ENCODE data around the gene SDK1.

SDK1 gene

DNA sequence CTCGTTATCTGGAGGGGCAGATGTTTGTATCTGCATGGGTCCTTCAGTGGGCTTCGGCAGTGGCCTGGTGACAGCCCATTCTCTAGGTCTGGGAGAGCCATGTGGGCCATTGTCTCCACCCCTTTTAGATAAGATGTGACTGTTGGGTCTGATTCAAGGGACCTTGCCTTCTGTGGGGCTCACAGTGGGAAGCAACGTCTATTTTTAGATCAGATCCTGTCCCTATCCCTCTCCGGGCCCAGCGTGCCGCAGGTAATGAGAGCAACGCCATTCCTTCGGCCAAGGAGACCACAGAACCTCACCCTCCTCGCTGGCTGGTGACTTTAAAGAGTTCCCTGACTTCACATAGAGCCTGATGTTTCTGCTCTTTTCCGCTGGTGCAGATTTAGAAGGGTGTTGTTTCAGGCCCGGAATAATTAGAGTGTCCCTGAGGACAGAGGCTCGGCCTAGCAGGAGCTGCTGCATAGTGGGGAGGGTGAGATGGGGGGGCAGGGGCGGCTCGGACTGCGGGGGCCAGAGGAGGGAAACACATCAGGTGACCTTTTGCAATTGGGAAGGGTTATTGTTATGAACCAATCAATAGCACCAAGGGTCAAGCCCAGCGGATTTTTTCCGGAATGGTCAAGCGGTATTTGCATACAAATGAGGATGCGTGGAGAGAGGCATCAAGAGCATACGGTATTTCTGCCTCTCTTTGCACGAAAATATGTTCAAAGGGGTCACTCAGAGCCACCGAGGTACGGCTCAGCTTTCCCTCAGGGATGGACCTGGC, 878.0 kb downstream of the SDK1 start:
- Histone ChIP-seq H3K4me1 (ENCODE audit: control insufficient read depth, low read length) (no peaks in the 10 kb centered on the region), H3F3A (ENCODE audit: control insufficient read depth, insufficient read depth) (no peaks in the 10 kb centered on the region), H3K4me3 (ENCODE audit: low read length) (no peak overlapping the region), H4K20me1 (ENCODE audit: control insufficient read depth, insufficient read depth, low read depth, low read length) (no peaks in the 10 kb centered on the region), H3K4me2 (ENCODE audit: low read length) (no peak overlapping the region), H3K27me3 (ENCODE audit: control insufficient read depth, low read length) (no peaks in the 10 kb centered on the region), H3K9me2 (replicated peaks; ENCODE audit: control insufficient read depth, low read length) (no peaks in the 10 kb centered on the region), H3K27ac (ENCODE audit: low read depth, low read length) (no peak overlapping the region), H3K79me2 (ENCODE audit: control insufficient read depth, low read length) (no peaks in the 10 kb centered on the region), H3K36me3 (ENCODE audit: control insufficient read depth, low read length) (no peaks in the 10 kb centered on the region), H3K9me3 (ENCODE audit: control insufficient read depth, insufficient read depth, low read length) (peaks cover 67% of the 10 kb centered on the region; the same call in 1 of the 2 replicates)
- no peak for TF ChIP-seq EZH2phosphoT487 (IDR thresholded peaks at IDR 0.05; ENCODE audit: borderline replicate concordance, low read length)
- no peak for TF ChIP-seq CTCF (IDR thresholded peaks at IDR 0.05; ENCODE audit: low read depth, low read length, poor library complexity, severe bottlenecking)

- Histone ChIP-seq H3K79me2 (ENCODE audit: control insufficient read depth, low read length) (no peaks in the 10 kb centered on the region), H3K27ac (ENCODE audit: low read depth, low read length) (no peak overlapping the region), H3K9me3 (ENCODE audit: control insufficient read depth, insufficient read depth, low read length) (peaks cover 67% of the 10 kb centered on the region; the same call in 1 of the 2 replicates), H3K27me3 (ENCODE audit: control insufficient read depth, low read length) (no peaks in the 10 kb centered on the region), H3K4me1 (ENCODE audit: control insufficient read depth, low read length) (no peaks in the 10 kb centered on the region), H4K20me1 (ENCODE audit: control insufficient read depth, insufficient read depth, low read depth, low read length) (no peaks in the 10 kb centered on the region), H3K9me2 (replicated peaks; ENCODE audit: control insufficient read depth, low read length) (no peaks in the 10 kb centered on the region), H3K36me3 (ENCODE audit: control insufficient read depth, low read length) (no peaks in the 10 kb centered on the region), H3K4me3 (ENCODE audit: low read length) (no peak overlapping the region), H3K4me2 (ENCODE audit: low read length) (no peak overlapping the region), H3F3A (ENCODE audit: control insufficient read depth, insufficient read depth) (no peaks in the 10 kb centered on the region)
- TF ChIP-seq EZH2phosphoT487 (IDR thresholded peaks at IDR 0.05; ENCODE audit: borderline replicate concordance, low read length): no peak
- no peak for TF ChIP-seq CTCF (IDR thresholded peaks at IDR 0.05; ENCODE audit: low read depth, low read length, poor library complexity, severe bottlenecking)
These were observed 878.8 kb downstream of the SDK1 start for GRCh38 chr7:4179688-4180380.

DNA sequence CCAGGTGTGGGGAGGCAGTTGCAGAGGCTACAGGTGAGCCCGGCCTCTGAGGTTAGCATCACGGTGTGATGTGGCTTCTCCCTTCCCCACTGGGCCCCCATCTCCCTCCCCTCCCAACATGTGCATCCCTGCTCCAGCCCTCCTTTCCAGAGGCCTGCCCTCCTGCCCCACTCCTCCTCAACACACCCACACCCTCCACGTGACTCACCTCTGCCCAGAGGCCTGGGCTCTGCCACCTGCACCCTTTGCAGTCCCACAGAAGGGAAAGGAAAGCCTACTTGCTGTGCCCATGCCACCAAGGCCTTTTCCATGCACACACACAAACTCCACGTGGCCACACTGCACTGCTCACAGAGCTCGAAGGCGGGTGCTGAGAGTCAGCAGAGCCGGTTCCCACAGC, 880.4 kb downstream of the SDK1 start:
- Histone ChIP-seq H3K4me3 (ENCODE audit: low read length) (no peak overlapping the region), H3K9me2 (replicated peaks; ENCODE audit: control insufficient read depth, low read length) (no peaks in the 10 kb centered on the region), H3F3A (ENCODE audit: control insufficient read depth, insufficient read depth) (no peaks in the 10 kb centered on the region), H3K4me1 (ENCODE audit: control insufficient read depth, low read length) (no peaks in the 10 kb centered on the region), H3K4me2 (ENCODE audit: low read length) (no peak overlapping the region), H4K20me1 (ENCODE audit: control insufficient read depth, insufficient read depth, low read depth, low read length) (no peaks in the 10 kb centered on the region), H3K79me2 (ENCODE audit: control insufficient read depth, low read length) (no peaks in the 10 kb centered on the region), H3K27me3 (ENCODE audit: control insufficient read depth, low read length) (no peaks in the 10 kb centered on the region), H3K36me3 (ENCODE audit: control insufficient read depth, low read length) (no peaks in the 10 kb centered on the region), H3K9me3 (ENCODE audit: control insufficient read depth, insufficient read depth, low read length) (peaks cover 63% of the 10 kb centered on the region; the same call in 1 of the 2 replicates), H3K27ac (ENCODE audit: low read depth, low read length) (no peak overlapping the region)
- TF ChIP-seq EZH2phosphoT487 (IDR thresholded peaks at IDR 0.05; ENCODE audit: borderline replicate concordance, low read length): no peak
- no peak for TF ChIP-seq CTCF (IDR thresholded peaks at IDR 0.05; ENCODE audit: low read depth, low read length, poor library complexity, severe bottlenecking)

Data from DOHH2 (cell line).